ENCODE measurements around the gene PCDHB10.
"Not testable (repeated sequence)": the region's sequence is repeated elsewhere in the genome, so short reads cannot be mapped to it uniquely, and the experiment has no call there.

The PCDHB10 gene

DNA sequence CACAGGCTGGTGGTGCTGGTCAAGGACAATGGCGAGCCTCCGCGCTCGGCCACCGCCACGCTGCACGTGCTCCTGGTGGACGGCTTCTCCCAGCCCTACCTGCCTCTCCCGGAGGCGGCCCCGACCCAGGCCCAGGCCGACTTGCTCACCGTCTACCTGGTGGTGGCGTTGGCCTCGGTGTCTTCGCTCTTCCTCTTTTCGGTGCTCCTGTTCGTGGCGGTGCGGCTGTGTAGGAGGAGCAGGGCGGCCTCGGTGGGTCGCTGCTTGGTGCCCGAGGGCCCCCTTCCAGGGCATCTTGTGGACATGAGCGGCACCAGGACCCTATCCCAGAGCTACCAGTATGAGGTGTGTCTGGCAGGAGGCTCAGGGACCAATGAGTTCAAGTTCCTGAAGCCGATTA lies 23.9 kb downstream of the PCDHB10 start:
- ATAC-seq: not testable (repeated sequence)

- TF ChIP-seq, protein P1, sequence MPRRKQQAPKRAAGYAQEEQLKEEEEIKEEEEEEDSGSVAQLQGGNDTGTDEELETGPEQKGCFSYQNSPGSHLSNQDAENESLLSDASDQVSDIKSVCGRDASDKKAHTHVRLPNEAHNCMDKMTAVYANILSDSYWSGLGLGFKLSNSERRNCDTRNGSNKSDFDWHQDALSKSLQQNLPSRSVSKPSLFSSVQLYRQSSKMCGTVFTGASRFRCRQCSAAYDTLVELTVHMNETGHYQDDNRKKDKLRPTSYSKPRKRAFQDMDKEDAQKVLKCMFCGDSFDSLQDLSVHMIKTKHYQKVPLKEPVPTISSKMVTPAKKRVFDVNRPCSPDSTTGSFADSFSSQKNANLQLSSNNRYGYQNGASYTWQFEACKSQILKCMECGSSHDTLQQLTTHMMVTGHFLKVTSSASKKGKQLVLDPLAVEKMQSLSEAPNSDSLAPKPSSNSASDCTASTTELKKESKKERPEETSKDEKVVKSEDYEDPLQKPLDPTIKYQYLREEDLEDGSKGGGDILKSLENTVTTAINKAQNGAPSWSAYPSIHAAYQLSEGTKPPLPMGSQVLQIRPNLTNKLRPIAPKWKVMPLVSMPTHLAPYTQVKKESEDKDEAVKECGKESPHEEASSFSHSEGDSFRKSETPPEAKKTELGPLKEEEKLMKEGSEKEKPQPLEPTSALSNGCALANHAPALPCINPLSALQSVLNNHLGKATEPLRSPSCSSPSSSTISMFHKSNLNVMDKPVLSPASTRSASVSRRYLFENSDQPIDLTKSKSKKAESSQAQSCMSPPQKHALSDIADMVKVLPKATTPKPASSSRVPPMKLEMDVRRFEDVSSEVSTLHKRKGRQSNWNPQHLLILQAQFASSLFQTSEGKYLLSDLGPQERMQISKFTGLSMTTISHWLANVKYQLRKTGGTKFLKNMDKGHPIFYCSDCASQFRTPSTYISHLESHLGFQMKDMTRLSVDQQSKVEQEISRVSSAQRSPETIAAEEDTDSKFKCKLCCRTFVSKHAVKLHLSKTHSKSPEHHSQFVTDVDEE (CRISPR knock-in tag; IDR thresholded peaks at IDR 0.05): no peak
- TF ChIP-seq RARB (CRISPR knock-in tag; IDR thresholded peaks at IDR 0.05) (no peak), ZFP3 (CRISPR knock-in tag; IDR thresholded peaks at IDR 0.05) (no peak), ZC3H10 (CRISPR knock-in tag; IDR thresholded peaks at IDR 0.05) (no peak), TOX (CRISPR knock-in tag; IDR thresholded peaks at IDR 0.05; ENCODE audit: borderline replicate concordance) (no peak), ZNF70 (CRISPR knock-in tag; IDR thresholded peaks at IDR 0.05) (no peak), ZNF565 (CRISPR knock-in tag; conservative IDR thresholded peaks at IDR 0.05; ENCODE audit: low read depth) (no peak), ISL1 (CRISPR knock-in tag; IDR thresholded peaks at IDR 0.05) (no peak), ARNTL (CRISPR knock-in tag; IDR thresholded peaks at IDR 0.05; ENCODE audit: borderline replicate concordance, low read depth) (no peak), ZNF8 (CRISPR knock-in tag; IDR thresholded peaks at IDR 0.05) (no peak), TCF4 (CRISPR knock-in tag; IDR thresholded peaks at IDR 0.05; ENCODE audit: borderline replicate concordance) (no peak), SNAI2 (CRISPR knock-in tag; IDR thresholded peaks at IDR 0.05) (no peak), GLIS3 (CRISPR knock-in tag; IDR thresholded peaks at IDR 0.05) (no peak), CSDC2 (CRISPR knock-in tag; IDR thresholded peaks at IDR 0.05) (no peak)
- TF ChIP-seq, protein P2, sequence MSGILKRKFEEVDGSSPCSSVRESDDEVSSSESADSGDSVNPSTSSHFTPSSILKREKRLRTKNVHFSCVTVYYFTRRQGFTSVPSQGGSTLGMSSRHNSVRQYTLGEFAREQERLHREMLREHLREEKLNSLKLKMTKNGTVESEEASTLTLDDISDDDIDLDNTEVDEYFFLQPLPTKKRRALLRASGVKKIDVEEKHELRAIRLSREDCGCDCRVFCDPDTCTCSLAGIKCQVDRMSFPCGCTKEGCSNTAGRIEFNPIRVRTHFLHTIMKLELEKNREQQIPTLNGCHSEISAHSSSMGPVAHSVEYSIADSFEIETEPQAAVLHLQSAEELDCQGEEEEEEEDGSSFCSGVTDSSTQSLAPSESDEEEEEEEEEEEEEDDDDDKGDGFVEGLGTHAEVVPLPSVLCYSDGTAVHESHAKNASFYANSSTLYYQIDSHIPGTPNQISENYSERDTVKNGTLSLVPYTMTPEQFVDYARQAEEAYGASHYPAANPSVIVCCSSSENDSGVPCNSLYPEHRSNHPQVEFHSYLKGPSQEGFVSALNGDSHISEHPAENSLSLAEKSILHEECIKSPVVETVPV (CRISPR knock-in tag; IDR thresholded peaks at IDR 0.05): no peak
- TF ChIP-seq, protein P3, sequence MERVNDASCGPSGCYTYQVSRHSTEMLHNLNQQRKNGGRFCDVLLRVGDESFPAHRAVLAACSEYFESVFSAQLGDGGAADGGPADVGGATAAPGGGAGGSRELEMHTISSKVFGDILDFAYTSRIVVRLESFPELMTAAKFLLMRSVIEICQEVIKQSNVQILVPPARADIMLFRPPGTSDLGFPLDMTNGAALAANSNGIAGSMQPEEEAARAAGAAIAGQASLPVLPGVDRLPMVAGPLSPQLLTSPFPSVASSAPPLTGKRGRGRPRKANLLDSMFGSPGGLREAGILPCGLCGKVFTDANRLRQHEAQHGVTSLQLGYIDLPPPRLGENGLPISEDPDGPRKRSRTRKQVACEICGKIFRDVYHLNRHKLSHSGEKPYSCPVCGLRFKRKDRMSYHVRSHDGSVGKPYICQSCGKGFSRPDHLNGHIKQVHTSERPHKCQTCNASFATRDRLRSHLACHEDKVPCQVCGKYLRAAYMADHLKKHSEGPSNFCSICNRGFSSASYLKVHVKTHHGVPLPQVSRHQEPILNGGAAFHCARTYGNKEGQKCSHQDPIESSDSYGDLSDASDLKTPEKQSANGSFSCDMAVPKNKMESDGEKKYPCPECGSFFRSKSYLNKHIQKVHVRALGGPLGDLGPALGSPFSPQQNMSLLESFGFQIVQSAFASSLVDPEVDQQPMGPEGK (CRISPR knock-in tag; IDR thresholded peaks at IDR 0.05; ENCODE audit: borderline replicate concordance): no peak
- peak; percentile 100 for ATAC-seq
These were observed 31.1 kb downstream of the PCDHB10 start, which contains the start of gene PCDHB14 for GRCh38 chr5:141223112-141223783. TSS of gene PCDHB14 (plus strand) at chr5:141223343. CDS start at chr5:141223506, 163 bp downstream.

- not testable (repeated sequence) for ATAC-seq
These were observed 32.7 kb downstream of the PCDHB10 start for GRCh38 chr5:141224844-141225243.

DNA sequence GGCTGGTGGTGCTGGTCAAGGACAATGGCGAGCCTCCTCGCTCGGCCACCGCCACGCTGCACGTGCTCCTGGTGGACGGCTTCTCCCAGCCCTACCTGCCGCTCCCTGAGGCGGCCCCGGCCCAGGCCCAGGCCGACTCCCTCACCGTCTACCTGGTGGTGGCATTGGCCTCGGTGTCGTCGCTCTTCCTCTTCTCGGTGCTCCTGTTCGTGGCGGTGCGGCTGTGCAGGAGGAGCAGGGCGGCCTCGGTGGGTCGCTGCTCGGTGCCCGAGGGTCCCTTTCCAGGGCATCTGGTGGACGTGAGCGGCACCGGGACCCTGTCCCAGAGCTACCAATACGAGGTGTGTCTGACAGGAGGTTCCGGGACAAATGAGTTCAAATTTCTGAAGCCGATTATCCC lies 33.3 kb downstream of the PCDHB10 start:
- not testable (repeated sequence) for ATAC-seq

GRCh38 chr5:141234109-141234667 lies 42.0 kb downstream of the PCDHB10 start:
- ATAC-seq: no peak
- TF ChIP-seq ZFP3 (CRISPR knock-in tag; IDR thresholded peaks at IDR 0.05) (no peak), ZNF70 (CRISPR knock-in tag; IDR thresholded peaks at IDR 0.05) (no peak), RARB (CRISPR knock-in tag; IDR thresholded peaks at IDR 0.05) (no peak), OSR1 (CRISPR knock-in tag; IDR thresholded peaks at IDR 0.05) (no peak), ZC3H10 (CRISPR knock-in tag; IDR thresholded peaks at IDR 0.05) (no peak), ESRRG (CRISPR knock-in tag; IDR thresholded peaks at IDR 0.05) (no peak), PPARA (CRISPR knock-in tag; IDR thresholded peaks at IDR 0.05; ENCODE audit: borderline replicate concordance) (no peak), ZFP30 (CRISPR knock-in tag; IDR thresholded peaks at IDR 0.05) (no peak), TOX (CRISPR knock-in tag; IDR thresholded peaks at IDR 0.05; ENCODE audit: borderline replicate concordance) (no peak), BACH2 (CRISPR knock-in tag; IDR thresholded peaks at IDR 0.05; ENCODE audit: borderline replicate concordance) (no peak), ISL1 (CRISPR knock-in tag; IDR thresholded peaks at IDR 0.05) (no peak)
- TF ChIP-seq, protein P4, sequence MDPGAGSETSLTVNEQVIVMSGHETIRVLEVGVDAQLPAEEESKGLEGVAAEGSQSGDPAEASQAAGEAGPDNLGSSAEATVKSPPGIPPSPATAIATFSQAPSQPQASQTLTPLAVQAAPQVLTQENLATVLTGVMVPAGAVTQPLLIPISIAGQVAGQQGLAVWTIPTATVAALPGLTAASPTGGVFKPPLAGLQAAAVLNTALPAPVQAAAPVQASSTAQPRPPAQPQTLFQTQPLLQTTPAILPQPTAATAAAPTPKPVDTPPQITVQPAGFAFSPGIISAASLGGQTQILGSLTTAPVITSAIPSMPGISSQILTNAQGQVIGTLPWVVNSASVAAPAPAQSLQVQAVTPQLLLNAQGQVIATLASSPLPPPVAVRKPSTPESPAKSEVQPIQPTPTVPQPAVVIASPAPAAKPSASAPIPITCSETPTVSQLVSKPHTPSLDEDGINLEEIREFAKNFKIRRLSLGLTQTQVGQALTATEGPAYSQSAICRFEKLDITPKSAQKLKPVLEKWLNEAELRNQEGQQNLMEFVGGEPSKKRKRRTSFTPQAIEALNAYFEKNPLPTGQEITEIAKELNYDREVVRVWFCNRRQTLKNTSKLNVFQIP (CRISPR knock-in tag; IDR thresholded peaks at IDR 0.05; ENCODE audit: borderline replicate concordance, low read depth): no peak
- TF ChIP-seq, protein P1 (CRISPR knock-in tag; IDR thresholded peaks at IDR 0.05): no peak
- TF ChIP-seq, protein P5, sequence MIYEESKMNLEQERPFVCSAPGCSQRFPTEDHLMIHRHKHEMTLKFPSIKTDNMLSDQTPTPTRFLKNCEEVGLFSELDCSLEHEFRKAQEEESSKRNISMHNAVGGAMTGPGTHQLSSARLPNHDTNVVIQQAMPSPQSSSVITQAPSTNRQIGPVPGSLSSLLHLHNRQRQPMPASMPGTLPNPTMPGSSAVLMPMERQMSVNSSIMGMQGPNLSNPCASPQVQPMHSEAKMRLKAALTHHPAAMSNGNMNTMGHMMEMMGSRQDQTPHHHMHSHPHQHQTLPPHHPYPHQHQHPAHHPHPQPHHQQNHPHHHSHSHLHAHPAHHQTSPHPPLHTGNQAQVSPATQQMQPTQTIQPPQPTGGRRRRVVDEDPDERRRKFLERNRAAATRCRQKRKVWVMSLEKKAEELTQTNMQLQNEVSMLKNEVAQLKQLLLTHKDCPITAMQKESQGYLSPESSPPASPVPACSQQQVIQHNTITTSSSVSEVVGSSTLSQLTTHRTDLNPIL (CRISPR knock-in tag; IDR thresholded peaks at IDR 0.05; ENCODE audit: low read depth): no peak
